GM12801 (cell line): Measurements from ENCODE around the gene BLMH.

Experiments
- TF ChIP-seq, protein P1 (sequence below): IDR thresholded peaks from one replicate; pipeline ENCODE4 v1.5.1; 2011; ENCODE audit warnings: control low read depth; ENCODE audit not compliant: insufficient read length; ENCODE audit errors: extremely low read depth

The BLMH gene

DNA sequence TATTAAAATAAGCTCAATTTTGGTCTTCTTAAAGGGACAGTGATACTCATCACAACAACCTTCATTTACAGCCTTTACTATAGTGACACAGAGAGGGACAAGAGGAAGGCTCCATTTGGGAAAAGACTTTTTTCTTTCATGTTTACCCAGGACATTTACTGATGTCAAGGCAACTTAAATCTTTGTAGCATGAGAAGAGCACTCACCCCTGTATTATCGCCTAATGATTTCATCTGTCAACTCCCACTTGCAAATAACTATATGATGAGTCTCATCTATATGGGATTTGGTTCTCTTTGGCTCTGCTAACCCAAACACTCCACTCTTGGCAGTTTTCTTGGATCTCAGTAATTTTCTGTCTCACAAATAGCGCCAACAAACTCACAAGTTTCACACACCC lies 24.1 kb downstream of the BLMH start:
- TF ChIP-seq, protein P1, sequence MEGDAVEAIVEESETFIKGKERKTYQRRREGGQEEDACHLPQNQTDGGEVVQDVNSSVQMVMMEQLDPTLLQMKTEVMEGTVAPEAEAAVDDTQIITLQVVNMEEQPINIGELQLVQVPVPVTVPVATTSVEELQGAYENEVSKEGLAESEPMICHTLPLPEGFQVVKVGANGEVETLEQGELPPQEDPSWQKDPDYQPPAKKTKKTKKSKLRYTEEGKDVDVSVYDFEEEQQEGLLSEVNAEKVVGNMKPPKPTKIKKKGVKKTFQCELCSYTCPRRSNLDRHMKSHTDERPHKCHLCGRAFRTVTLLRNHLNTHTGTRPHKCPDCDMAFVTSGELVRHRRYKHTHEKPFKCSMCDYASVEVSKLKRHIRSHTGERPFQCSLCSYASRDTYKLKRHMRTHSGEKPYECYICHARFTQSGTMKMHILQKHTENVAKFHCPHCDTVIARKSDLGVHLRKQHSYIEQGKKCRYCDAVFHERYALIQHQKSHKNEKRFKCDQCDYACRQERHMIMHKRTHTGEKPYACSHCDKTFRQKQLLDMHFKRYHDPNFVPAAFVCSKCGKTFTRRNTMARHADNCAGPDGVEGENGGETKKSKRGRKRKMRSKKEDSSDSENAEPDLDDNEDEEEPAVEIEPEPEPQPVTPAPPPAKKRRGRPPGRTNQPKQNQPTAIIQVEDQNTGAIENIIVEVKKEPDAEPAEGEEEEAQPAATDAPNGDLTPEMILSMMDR, result no peak

DNA sequence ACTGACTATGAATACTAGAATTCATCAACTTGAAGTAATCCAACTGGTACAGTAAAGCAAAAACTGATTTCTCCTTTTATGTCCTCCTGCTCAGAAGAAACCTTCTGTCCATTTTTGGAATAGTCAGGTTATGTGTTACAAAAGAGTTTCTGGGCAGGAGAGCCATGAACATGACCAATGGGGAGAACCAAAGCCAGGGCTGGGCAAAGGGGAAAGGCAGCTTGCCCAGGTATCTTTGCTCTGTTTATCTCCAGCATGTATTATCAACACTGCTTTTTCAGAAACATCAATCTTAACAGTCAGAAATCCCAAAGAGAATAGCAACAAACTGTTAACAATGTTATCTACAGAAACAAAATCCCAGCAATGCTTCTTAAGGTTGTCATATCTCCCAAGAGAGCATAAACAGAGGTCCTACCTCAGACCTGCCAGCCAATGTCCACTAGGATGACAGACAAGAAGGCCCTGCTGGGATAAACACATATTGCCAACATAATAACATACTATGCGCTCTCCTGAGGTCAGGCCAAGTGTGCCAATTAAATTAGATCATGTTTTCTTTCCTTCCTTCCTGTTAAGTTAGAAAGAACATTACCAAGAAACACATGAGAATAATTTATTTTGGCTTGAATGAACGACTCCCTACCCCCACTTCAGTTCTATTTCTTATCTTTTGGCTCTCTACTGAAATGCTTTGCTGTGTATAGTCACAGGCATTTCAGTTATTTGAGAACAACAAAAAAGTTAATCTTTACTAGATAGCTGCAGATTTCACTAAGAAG lies 28.0 kb downstream of the BLMH start:
- TF ChIP-seq, protein P1, result no peak

DNA sequence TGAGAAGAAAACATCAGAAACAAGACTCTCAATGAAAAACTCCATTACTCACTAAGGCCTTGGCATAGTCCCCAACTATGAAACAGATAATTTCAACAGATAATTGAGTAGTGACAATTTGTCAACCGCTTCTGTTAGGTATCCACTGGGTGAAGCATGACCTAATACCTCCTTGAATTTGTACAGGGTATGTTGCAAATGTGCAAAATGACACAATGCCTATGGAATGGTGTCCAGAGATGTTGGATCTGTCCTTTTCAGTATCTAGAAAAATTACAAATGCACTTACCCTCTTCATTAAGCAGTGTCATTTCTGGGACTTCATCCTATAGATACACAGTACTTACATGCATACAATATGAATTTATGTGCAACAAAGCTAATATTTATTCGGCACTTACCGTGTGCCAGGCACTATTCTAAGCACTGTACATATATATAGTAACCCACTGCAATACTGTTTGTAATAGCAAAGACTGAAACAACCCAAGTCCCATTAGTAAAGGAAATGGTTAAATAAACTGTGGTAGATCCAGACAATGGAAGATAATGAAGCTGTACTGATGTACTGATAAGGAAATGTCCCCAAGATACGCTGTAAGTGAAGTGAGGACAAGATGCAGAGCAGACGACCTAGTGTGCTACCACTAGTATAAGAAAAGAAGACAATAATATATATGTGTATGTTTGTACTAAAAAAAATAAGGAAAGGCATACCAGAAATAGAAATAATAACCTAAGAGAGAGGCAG lies 34.8 kb downstream of the BLMH start:
- TF ChIP-seq, protein P1, result no peak

DNA sequence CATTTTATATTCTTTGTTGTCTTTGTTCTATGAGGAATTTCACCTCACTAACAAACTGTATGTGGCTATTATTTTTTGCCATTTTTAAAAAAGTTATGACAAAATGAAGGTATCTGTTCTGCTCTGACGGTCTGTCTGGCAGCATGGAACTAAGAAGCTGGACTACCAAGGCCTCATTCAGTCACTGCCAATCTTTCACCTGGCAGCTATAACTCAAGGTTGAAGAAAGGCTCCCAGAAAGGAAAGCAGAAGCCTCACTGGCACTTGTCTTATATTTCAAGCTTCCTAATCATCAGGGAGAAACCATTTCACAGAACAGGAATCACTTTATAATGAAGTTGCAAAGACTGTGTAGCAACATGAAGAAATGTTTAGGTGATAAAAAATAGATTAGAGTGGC lies 37.6 kb downstream of the BLMH start:
- TF ChIP-seq, protein P1, result no peak

DNA sequence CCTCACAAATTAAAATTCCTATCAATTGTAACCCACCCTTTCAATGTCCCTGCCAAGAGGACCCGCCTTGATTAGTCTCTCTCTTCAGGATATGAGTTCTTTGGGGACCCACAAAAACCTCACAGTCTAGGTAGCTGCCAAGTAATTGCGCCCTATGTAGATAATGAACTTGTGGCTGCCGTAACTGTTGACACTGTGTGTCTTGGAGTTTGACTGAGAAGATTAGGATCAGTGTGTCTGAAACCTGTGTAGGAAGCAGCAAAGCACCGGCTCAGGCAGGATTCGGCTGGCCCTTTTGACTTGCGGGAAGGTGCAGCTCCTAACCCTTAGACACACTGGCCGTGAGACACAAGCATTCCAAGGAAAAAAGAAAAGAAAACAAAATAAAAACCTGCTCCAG lies 38.4 kb downstream of the BLMH start:
- TF ChIP-seq, protein P1, result no peak

DNA sequence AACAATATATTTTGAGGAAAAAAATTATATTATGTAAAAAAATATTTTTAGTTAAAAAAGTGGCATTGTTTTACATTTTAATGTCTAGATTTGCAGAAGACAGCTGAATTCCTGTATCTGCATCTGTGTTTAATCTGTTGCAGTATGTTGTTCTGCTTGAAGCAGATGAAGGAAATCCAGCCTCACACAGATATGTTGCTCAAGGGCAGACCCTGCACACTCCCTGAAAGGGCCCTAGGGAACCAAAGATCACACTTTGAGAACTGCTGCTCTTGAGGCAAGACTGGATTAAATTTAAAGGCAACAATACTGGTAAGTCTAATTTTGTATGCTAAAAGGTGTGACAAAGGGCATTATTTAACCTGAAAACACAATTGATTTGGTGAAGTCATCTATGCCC lies 39.8 kb downstream of the BLMH start:
- TF ChIP-seq, protein P1, result no peak

DNA sequence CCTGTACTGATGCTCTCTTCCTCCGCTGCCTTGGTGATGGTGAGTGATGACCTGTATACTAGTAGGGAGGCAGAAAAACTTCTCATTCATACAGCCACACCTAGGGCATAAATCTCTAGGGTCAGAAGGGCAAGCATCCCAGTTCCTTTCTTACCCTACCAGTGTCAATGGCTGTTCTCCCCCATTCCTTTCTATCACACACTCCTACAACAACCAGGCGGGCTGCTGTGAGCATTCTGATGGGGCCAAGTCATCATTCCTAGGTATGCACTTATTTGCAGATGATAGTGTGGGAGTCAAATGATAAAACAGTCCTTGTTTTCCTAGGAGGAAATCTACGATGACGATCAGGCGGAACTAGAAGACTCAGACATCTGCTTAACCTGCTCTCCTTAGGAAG lies 42.3 kb downstream of the BLMH start:
- TF ChIP-seq, protein P1, result no peak
